GM21360 (cell line): ENCODE measurements around the gene AUTS2.

Experiments
- ATAC-seq: cut with Tn5 transposase; IDR thresholded peaks from one replicate; pipeline ENCODE4 v1.9.1; 2021; ENCODE audit warnings: mild to moderate bottlenecking, moderate library complexity; ENCODE audit not compliant: unreplicated experiment

AUTS2 gene

DNA sequence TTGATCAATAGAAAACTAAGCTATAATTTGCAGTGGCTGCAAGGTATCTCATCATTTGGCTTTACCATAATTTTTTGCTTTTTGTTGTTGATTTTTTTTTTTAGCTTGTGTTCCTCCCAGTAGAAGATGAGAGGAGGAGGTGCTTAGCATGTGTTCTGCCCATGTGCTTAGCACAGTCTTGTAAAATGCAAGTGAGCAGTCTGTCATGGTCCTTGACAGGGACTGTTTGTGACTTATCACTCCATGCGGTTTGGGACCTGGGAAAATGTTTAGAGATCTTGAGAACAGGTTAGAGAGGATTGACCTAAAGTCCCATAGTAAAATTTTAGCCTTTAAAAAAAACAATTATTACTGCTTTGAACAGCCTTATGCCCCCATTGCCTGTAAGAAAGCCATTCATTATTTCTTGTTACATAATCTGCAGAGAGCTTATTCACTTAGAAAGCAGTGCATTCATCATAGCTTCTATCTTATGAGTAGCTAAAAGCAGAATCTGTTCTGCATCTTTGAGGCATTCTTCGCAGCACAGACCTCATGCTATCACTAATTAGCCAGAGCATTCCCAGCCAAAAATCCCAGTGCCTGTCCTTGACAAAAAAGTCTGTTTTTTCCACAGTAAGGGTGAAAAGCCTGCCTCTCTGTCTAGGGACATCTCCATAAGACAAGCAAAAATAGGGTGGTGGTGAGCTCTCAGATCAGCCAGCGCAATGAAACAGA is 784.9 kb downstream of the AUTS2 start:
- no peak for ATAC-seq

DNA sequence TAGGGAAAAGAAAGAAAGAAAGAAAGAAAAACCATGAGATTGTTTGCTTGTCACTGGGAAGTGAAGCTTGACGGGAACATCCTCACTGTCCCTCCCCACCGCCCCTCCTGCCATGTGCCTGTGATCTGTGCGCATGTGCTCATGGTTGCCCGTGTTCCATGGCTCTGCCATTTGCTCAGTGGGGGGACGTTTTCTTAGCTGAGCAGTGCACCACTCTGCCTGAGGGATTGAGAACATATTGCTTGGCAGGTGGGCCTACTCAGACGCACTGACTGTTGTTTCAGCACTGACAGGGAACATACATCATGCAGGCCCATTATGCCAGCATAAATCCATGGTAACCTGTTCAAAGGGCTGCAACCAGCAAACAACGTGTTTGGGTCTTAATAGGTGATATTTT is 785.7 kb downstream of the AUTS2 start:
- ATAC-seq = no peak

DNA sequence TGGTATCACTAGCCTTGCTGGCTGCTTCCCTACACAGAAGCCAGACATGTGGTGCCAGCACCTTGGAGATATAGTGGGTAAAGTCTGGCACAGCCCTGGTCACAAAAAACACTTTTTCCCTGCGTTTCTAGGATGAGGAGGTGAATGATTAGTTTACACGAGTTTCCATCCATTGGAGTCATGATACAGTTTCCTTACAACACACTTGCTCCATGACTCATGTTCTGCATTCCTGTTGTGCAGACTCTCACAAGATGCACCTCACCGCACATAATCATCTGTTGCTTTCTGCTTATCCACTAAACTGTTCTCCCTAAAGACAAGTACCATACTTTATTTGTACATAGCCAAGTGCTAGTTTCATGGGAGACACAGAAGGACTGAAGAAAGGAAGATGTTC is 786.6 kb downstream of the AUTS2 start:
- ATAC-seq = no peak

DNA sequence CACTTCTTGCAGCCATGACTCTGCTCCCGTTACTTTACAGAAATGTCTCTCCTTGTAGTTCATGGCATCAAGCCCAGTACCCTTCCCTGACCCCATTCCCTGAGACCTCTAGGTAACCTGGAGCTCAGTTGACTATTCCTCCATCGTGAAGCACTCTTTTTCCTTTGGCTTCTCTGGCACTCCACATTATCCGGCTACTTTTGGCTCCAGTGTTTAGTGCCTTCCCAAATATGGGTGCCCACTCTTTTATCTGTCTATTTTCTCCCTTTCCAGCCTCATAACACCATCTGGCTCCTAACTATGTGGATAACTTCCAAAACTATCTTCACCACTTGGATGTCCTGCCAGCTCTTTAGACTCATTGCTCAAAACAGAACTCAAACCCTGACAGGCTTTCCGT is 788.9 kb downstream of the AUTS2 start:
- ATAC-seq = no peak

DNA sequence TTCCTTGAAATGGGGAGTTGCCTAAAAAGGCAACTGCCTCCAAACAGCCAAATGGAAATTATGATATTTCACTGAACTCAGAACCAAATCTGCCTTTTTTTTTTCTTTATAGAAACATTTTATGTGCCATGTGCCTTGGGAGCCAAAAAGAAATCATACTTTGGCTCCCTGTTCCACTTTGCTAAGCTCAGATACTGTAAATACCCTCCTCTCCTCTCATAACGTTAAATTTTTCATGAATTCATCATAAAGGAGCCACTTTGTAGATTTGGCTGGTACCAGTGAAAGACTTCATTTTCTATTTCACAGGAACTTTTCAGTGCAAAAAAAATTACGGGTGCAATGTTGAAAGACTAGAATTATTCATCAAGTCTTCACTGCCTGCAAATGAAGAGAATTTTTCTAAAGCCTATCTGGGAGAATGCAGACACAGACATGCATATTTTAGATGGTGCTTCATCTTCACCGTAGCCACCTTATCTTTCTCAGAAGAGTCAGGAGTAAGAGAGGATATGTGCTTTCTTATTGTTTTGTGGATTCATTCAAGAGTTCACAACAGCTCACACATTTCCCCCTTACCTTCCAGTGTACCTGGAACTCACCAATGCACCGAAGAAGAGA is 791.4 kb downstream of the AUTS2 start:
- no peak for ATAC-seq

DNA sequence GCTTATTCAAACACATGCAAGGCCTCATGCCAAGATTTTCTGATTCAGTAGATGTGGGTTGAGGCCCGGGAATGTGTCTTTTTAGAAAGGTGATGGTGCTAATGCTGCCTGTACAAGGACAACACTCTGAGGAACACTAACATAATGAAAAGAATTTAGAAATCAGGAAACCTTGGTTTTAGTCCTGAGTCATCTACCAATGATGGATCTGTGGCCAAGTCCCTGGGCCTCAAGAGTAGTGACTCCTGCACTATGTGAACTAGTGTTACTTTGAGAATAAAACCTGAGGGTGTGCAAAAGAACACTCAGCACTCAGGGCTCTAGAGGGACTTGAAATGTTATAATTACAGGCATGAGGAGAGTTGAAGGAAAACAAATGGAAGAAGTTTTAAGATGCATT is 792.0 kb downstream of the AUTS2 start:
- no peak for ATAC-seq

DNA sequence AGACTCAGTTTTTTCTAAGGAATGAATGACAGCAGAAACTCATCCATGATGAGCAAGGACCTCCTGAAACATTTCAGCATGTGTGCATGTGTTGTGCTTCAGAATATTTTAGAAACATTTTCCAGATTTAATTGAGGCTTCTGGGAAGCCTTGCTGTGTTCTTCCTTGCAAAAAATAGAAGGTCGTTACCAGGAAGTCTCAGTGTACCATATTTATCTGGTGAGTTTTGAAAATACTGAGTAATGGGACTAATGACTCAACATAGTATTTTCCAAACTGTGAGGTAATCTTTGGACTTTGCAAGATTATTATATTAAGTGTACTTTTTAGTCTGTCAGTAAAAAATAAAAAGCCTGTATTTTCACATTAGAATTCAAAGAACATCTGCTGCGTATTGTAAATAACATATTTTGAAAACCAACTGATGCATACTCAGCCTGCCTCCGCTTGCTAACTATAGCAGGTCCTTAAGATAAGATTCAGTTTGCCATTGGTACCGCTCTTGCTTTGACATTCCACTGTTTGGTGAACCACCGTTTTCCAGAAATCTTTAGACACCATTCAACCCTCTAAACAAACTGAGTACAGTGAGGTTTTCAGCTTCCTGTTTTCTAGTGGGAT is 794.1 kb downstream of the AUTS2 start:
- no peak for ATAC-seq

DNA sequence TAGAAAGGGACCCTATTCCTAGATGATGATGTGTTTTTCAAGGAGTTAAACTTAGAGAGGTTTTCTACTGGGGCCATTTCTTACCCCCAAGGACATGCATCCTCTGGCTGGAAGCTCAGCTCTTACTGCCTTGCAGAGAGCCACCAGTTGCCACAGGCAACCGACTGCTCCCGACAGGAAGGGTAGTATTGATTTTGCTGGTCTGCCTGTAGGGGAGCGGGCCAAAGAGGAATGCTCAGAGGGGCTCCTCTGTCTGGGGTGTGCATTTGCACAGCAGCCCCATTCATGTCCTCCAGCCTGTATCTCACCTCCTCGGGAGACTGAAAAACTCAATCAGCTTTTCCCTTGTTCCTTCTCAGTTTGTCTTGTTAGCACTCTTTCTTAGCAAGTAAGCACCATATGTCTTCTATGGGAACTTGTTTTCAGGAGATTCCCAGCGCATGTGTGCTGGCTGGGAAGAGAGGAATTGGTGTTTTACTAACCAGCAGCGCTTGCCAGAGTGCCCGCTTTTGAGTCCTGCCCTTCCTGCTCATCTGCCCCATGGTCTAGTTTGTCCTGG is 794.7 kb downstream of the AUTS2 start:
- ATAC-seq = no peak

DNA sequence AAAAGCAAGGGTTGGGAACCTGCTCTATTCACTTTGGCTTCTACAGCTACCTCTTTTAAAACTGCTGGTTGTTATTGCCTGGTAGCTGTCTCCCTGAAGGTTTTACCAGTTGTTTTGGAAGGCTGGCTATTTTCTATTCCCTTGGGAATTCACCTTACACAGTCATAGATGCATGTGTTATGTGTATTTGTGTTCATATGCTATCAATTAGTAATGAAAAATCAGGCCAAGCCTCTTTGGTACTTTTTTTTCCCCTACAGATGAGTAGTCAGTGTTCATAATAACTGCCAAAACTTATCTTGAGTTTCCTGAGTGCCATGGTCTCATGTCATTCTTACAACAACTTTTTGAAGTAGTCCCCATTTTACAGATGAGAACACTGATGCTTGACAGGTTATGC is 795.7 kb downstream of the AUTS2 start:
- no peak for ATAC-seq

DNA sequence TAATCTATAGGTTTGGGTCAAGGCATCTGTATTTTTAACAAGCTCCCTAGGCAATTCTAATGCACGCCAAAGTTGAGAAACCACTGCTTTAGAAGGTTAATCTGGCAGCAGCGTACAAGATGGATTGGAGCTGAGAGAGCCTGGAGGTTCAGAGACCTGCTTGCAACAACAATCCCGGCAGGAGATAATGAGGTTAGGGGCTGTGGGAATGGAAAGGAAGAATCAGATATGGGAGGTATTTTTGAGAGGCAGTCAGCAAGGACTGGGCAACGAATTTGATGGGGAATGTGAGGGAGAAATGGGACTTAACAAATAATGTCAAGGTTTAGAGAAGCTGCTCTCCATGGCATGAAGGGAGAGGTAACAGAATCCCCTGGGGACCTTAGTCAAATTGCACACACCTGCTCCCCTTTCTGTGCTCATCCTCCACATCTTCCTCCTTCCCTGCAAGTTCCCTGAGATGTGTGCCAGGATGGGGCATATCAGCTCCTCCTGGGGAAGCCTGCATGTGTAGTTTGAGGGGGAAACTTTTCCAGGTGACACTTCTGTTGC is 802.6 kb downstream of the AUTS2 start:
- no peak for ATAC-seq

DNA sequence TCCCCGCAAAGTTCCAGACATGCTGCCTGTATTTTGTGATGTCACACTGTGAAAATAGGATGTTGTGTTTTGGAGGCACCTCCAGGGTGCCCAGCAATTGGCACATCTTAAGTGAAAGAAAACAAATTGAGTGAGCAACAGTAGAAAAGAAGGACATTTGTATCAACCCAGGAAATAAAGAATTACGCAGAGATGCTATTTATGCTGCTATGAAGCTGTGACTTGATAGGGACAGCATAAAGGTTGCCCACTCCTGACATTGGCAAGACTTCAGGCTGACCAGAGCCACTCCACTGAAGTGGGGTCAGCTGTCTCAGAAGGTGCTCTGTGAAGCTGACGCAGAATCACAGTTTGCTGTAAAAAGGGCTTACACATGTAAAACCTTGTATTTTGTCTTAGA is 803.8 kb downstream of the AUTS2 start:
- no peak for ATAC-seq

DNA sequence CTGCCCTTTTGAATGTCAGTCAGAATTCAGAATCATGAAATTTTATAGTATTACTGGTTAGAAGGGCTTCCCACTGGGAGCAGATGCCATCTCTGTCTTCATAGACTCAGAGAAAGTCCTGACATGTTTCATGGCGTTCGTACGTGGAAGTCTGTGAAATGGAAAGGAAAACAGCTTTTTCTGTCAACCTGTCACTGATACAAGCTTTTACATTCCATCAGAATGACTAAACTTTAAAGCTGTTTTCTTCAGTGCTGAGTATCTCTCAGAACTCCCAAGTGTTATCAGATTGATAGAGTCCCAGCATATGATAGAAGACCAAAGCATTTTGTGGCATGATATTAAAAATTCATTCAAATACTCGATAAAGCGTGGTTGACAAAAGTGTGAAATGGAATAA is 807.0 kb downstream of the AUTS2 start:
- no peak for ATAC-seq

DNA sequence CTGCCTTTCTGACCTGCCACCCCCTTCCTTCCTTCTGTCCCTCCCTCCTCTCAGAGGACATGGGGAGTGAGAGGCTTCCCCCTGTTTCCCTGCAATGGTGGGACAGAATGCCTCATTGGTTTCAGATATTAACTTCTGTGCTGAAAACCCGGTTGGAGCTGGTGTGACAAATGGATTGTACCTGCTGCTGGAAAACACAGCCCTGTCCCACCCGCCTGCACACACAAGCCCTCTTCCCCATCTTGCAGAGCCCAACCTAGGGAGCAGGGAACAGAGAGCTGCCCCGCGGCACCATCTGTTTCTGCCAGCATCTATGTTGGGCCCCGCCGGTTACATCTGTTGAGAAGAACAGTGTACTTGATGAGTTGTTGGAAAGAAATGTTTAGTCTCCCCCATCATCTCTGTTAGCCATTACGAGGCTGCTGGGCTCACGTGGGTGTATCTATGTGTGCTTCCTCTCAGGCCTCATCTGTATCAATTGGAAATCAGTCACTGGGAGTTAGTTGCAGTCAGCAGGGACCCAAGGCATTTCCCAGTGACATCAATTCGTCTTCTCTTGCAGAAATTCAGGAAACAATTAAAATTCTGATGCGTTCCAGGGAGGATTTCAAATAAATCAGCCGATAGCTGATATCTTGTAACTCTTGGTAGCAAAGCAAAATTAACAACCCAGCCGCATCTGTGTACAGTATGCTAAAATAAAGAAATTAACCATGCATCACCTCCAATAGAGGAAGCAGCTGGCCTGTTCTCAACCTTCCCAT is 808.1 kb downstream of the AUTS2 start:
- no peak for ATAC-seq

DNA sequence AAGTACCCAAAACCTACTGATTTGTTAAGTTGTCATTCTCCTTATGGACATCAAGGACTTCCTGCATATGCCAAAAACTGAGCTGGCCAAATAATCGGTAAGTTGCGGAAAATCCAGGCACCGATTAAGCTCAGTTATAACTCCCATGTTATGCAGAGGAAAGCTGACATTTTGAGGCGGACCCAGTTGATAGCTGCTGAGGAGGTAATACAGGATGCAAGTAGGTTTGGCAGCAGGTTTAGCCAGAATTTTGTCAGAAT is 808.6 kb downstream of the AUTS2 start:
- no peak for ATAC-seq

DNA sequence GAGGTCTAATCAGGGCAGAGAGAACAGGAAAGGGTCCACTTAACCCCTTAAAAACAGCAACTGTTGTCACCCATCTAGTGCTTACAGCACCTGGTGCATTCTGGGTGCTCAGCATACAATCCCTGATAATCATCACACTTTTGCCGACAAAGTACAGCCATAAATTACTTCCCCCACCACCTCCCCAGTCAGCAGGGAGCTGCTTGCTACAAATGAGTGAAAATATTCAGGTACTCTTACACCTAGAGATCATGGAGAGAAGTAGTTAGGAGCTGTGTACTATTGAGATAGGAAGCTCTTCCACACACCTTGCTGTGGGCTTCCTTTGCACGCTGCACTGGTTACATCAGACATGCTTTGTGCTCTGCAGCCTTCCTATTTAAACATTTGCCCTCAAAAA is 810.2 kb downstream of the AUTS2 start:
- no peak for ATAC-seq

DNA sequence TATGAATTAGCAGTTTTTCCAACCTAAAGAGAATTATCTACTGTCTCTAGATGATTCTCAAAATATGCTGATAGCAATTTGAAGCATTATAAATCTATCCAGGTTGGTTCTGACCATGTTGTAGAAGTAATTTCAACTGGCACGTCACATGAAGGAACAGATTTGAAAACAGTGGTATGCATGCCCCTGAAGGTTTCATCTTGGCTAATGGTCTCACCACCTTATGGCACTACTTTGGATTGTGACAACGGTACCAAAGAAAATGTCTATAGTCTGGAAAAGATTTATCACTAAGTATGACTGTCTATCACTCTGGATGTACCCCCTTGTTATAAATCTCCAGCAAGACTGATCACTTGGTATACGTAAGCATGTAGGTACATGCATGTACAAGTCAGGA is 810.6 kb downstream of the AUTS2 start:
- ATAC-seq = no peak

DNA sequence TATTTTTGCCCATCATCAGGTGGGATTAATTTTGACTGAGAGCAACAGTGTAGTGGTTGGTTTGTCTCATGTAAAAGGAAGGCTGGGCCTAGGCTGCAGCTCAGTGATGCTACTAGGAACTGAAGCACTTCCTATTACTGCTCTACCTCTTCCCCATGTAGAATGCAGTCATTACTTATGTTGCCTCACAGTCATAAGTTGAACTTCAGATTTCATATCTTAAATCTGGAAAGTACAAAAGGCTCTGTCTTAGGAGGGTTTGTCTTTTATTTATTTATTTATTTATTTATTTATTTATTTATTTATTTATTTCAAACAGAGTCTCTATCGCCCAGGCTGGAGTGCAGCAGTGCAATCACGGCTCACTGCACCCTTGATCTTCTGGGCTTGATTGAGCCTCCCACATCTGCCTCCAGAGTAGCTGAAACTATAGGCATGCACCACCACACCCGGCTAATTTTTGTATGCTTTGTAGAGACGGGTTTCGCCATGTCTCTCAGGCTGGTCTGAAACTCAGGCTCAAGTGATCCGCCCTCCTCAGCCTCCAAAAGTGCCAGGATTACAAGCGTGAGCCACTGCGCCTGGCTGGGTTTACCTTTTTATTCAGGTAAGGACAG is 812.0 kb downstream of the AUTS2 start:
- ATAC-seq = peak; percentile 75

DNA sequence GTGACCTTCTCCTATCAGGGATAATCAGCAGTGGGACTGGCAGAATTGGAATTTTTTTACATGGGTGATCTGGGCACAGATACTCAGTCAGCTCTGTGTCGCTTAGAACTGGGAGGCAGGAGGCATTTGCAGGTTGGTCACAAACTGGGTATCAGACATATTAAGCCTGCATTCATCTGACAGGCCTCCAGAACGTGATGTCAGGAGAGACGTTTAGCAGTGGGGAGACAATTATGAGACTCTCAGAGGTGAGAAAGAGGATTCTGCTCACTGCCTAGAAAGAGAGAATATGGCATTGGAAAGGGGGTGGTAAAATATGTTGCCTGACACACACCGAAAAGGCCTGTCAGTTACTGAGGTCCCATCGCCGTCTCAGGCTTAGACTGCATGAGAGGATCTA is 816.1 kb downstream of the AUTS2 start:
- no peak for ATAC-seq

DNA sequence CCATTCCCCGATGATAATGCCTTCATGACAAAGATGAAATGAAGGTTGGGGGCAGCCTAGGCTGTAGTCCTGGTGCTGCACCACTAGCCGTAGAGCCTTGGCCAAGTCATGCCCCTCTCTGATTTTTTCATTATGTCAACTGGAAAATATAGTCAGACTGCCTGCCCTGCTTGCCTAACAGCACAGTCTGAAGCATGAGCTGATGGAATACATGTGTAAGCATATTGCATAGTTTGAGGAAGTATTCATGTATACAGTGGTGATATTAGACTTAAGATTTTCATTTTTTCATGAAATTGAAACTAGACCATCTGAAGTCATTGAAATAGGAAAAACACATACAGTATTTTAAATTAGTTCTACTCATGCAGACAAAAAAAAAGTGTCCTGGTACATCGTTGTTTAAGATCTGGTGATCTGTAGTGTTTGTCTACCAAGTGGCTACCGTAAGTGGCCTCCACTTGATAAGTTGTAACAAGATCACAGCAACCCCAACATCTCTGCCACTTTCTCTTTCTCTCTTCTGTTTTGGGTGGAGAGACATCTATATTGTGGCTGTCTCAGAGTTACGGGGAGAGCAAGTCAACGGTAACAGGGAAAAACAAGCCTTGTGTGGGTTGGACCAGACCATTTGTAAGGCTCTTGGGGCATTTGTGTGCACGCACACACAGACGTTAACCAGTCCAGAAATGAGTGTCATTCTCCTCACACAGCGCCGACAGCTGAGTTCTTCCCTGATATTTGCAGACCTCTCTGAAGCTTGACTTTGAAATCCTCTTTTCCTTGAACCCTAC is 817.1 kb downstream of the AUTS2 start:
- ATAC-seq = peak; percentile 82

DNA sequence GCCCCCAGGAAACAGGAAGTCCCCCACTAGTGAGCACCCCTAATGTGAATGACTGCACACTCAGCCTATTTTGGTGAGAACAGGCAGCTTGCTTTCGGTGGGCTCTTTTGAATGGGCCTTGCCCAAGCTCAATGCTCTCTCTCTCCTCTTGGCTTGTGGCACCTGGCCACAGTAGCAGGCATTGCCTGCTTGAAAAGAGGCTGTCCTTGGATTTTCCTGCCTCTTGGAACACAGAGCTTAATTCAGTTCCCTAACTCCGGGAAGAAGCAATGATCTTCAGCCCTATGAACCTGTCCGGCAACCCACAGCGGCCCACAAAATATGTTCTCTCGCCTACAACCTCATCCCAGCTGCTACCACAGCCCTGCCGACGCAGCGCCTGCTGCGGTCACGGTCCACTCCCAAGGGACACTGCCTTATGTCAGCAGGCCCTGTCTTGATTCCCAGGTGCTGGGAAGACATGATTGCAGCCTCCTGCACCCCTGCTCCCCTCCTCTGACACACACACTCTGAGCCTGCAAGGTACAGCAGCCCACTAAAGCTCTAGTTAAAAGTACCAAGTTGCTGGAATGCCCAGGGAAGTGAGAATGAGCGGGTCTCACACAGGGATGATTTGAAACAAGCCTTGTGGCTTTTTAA is 818.2 kb downstream of the AUTS2 start:
- peak; percentile 39 for ATAC-seq
